Small intestine (tissue), 7 donors: ENCODE data around the gene CTBP2. TPM values are rescaled to one million over a fixed set of nuclear protein-coding genes. Genes with fewer than 3 reads are reported as not detected.

Source experiments
- DNase-seq, 2 donors: peaks; one replicate each; pipeline versions ENCODE4 v3.0.0 to v3.0.0-alpha.2; 2013
- FAIRE-seq: peaks from 2 replicates; lab custom pipeline; 2012; peaks lifted over from hg19 to GRCh38; lab: Jason Lieb, UNC
- H3K27ac ChIP-seq, 3 donors: one replicate each; pipeline ENCODE4 v1.5.1; 2013; ENCODE audit warnings: low read length in 2 of 3, mild to moderate bottlenecking in 2 of 3, control low read depth in 1 of 3, inconsistent platforms in 1 of 3, low read depth in 1 of 3, moderate library complexity in 1 of 3
- H3K27me3 ChIP-seq, 3 donors: one replicate each; pipeline ENCODE4 v1.6.1; 2013; ENCODE audit warnings: low read length in 3 of 3, inconsistent platforms in 1 of 3; ENCODE audit not compliant: control insufficient read depth in 3 of 3, insufficient read depth in 3 of 3
- H3K36me3 ChIP-seq, 3 donors: one replicate each; pipeline ENCODE4 v1.6.1; 2013; ENCODE audit warnings: low read length in 3 of 3, inconsistent platforms in 1 of 3, low read depth in 1 of 3, mild to moderate bottlenecking in 1 of 3, moderate library complexity in 1 of 3; ENCODE audit not compliant: control insufficient read depth in 3 of 3, insufficient read depth in 2 of 3
- H3K4me1 ChIP-seq, 3 donors: one replicate each; pipeline ENCODE4 v1.6.1; 2013; ENCODE audit warnings: low read length in 2 of 3, inconsistent platforms in 1 of 3, low read depth in 1 of 3, mild to moderate bottlenecking in 1 of 3, moderate library complexity in 1 of 3; ENCODE audit not compliant: control insufficient read depth in 3 of 3, insufficient read depth in 2 of 3
- H3K4me3 ChIP-seq, 3 donors: one replicate each; pipeline ENCODE4 v1.5.1; 2013; ENCODE audit warnings: low read length in 3 of 3, control low read depth in 1 of 3, inconsistent platforms in 1 of 3, low read depth in 1 of 3, mild to moderate bottlenecking in 1 of 3, moderate library complexity in 1 of 3
- H3K9me3 ChIP-seq, 2 donors: one replicate each; pipeline ENCODE4 v1.6.1; 2013; ENCODE audit warnings: low read depth in 1 of 2, low read length in 1 of 2; ENCODE audit not compliant: control insufficient read depth in 2 of 2, insufficient read depth in 1 of 2
- WGBS, 3 donors: extraction: QIAGEN DNeasy Blood & Tissue Kit; methylation state at CpG; one replicate each; pipeline ENCODE4 v1.1.7; 2013; 5-methylcytosine and 5-hydroxymethylcytosine counted together
- polyA plus RNA-seq, 4 donors: library from polyadenylated mRNA; stranded (reverse) in 3 of 4; unstranded in 1 of 4; fragments of 200-250 nt in 3 of 4; fragments of 120-200 nt in 1 of 4; gene quantifications; one replicate each; pipeline versions ENCODE4 v1.2.1 to v1.2.3, GENCODE V29; 2013
- donor health status: healthy with polysubstance abuse.
- donor health status: control.
- donor health status: control.
- donor health status: Bipolar disorder and iron deficiency.
- donor health status: healthy.

CTBP2 gene
- polyA plus RNA-seq, 4 donors: 38.1 to 56.8 (median 49.1) TPM

GRCh38 chr10:125201791-125202622, 41.6 kb upstream of the CTBP2 start:
- FAIRE-seq (no peak), DNase-seq (no peak)
- no peaks in the 10 kb centered on the region for H3K4me1 ChIP-seq
- no peaks in the 10 kb centered on the region for H3K36me3 ChIP-seq
- 86 to 91% (median 89%) methylated on average over 10 of the region's 10 CpGs for WGBS, 3 donors
- peaks cover 0 to 7% of the 10 kb centered on the region in 2 donors for H3K9me3 ChIP-seq
- H3K27me3 ChIP-seq: no peaks in the 10 kb centered on the region
- H3K4me3 ChIP-seq: no peak overlapping the region
- H3K27ac ChIP-seq: no peak overlapping the region

DNA sequence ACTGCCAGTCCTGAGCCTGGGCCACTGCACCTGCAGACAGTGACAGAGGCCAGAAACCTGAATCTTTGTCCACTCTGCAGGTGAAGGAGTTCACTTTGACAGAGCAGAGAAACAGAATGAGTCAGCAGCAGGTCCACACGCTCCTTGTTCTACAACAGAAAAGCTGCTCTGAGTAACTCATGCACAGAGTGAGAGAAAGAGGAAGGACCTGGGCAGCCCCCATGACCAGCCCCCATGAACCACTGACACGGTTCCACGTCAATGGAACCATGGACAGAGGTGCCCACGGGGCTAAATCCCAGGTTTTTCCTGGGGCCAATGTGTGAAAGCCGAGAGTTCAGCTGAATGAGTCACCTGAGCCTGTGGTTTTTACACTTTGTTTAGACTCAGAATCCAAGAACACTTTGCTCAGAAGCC, 40.8 kb upstream of the CTBP2 start:
- WGBS, 3 donors: 22 to 52% (median 44%) methylated on average over 5 of the region's 5 CpGs
- DNase-seq: peak in 1 of 2 donors; percentile 5
- no peaks in the 10 kb centered on the region for H3K36me3 ChIP-seq
- H3K27ac ChIP-seq: no peak overlapping the region
- FAIRE-seq: no peak
- H3K4me1 ChIP-seq: no peaks in the 10 kb centered on the region
- no peak overlapping the region for H3K4me3 ChIP-seq
- H3K27me3 ChIP-seq: no peaks in the 10 kb centered on the region
- H3K9me3 ChIP-seq: peaks cover 0 to 7% of the 10 kb centered on the region in 2 donors

DNA sequence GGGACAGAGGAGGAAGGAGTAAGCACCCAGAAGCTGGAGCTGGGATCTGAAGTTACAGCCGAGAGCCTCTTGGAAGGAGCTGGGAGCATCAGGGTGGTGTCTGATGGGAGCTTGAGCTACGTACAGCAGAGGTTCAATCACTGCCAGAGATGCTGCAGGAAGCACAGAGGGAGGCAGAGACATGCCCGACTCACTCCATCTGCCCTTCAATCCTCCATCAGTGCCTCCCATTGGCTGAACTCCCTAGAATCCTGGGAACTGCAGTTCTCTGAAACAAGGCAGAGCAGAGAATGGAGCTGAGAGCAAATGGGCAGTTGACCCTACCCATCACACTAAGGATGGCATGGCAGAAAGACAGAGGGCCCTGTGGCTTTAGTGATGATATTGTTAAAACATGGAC, 40.0 kb upstream of the CTBP2 start:
- Histone ChIP-seq H3K27me3 (no peaks in the 10 kb centered on the region), H3K4me1 (no peaks in the 10 kb centered on the region), H3K4me3 (no peak overlapping the region), H3K9me3 (peaks cover 0 to 7% of the 10 kb centered on the region in 2 donors), H3K36me3 (no peaks in the 10 kb centered on the region), H3K27ac (no peak overlapping the region)
- WGBS, 3 donors: 66 to 70% (median 66%) methylated on average over 3 of the region's 3 CpGs
- FAIRE-seq (no peak), DNase-seq (no peak)

DNA sequence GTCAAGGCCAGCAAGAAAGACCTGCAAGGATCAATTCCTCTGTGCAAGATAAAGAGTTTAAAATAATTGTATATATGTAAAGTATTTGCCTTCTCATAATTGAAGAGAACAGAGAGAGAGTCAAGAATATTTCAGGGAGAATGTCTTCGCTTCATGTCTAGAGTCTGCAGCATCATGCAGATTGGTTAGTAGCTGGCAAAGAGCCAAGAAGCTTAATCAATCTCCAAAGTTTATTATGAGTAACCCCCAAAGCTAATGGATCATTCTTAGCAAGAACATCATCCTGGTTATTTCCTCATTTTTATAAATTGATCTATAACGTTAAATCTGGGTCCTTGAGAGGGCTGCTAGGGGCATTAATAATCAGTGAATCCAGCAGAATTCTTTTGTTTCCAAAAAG, 38.9 kb upstream of the CTBP2 start:
- Histone ChIP-seq H3K27me3 (no peaks in the 10 kb centered on the region), H3K36me3 (no peaks in the 10 kb centered on the region), H3K4me1 (no peaks in the 10 kb centered on the region), H3K4me3 (no peak overlapping the region), H3K27ac (no peak overlapping the region), H3K9me3 (peaks cover 0 to 7% of the 10 kb centered on the region in 2 donors)
- DNase-seq (no peak), FAIRE-seq (no peak)
- WGBS, 3 donors: 68 to 75% (median 72%) methylated on average over 2 of the region's 2 CpGs

DNA sequence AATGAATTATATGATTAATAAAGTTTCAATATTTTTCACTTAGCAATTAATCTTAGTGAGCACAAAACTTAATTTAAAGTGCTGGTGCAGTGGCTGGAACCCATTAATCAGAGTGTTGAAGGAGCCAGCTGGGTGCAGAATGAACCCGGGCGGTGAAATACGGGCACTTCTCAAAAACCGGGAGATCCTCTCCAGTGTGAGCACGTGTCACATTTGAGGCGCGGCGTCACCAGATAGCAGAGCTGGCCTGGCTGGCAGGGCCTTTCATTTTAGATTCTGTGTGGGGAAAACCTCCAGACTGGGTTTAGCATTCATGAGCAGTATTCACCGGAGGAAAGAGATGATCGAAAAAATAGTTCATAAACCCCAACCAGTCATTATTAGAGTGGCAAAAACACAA, 34.5 kb upstream of the CTBP2 start:
- Histone ChIP-seq H3K4me3 (no peak overlapping the region), H3K27ac (no peak overlapping the region), H3K9me3 (peaks cover 0 to 2% of the 10 kb centered on the region in 2 donors), H3K27me3 (no peaks in the 10 kb centered on the region), H3K36me3 (no peaks in the 10 kb centered on the region), H3K4me1 (no peaks in the 10 kb centered on the region)
- DNase-seq (no peak), FAIRE-seq (no peak)
- 84 to 89% (median 84%) methylated on average over 10 of the region's 10 CpGs for WGBS, 3 donors

DNA sequence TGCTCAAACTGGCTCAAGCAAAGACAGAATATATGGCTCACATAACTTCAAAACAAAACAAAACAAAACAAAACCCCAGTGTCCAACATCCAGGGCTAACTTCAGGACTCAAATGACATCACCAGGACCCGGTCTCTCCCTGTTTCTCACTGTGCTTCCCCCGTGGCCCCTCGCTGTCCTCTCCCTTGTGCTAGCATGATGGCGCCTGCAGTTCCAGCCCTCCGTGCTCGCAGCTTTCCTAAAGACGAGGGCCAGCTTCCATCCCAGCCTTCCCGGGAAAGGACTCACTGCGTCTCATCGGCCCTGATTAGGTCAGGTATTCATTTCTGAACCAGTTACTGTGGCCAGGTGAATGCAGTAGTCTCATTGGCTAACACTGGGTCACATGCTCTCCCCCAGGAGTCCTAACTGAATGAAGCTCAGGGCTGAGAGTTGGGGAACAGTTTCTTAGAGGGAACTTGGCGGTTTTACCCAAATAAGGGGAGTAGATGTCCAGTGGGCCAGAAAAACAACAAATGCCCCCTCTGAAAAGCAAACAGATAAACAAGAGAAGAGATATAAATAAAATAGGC, 33.0 kb upstream of the CTBP2 start:
- Histone ChIP-seq H3K36me3 (no peaks in the 10 kb centered on the region), H3K27me3 (no peaks in the 10 kb centered on the region), H3K9me3 (no peaks in the 10 kb centered on the region), H3K27ac (no peak overlapping the region), H3K4me3 (no peak overlapping the region), H3K4me1 (no peaks in the 10 kb centered on the region)
- DNase-seq (no peak), FAIRE-seq (no peak)
- 90 to 92% (median 91%) methylated on average over 11 of the region's 11 CpGs for WGBS, 3 donors

- H3K27me3 ChIP-seq: no peaks in the 10 kb centered on the region
- 84 to 90% (median 85%) methylated on average over 12 of the region's 12 CpGs for WGBS, 3 donors
- no peak for FAIRE-seq
- DNase-seq: no peak
- no peaks in the 10 kb centered on the region for H3K9me3 ChIP-seq
- H3K4me3 ChIP-seq: no peak overlapping the region
- no peaks in the 10 kb centered on the region for H3K36me3 ChIP-seq
- H3K4me1 ChIP-seq: no peaks in the 10 kb centered on the region
- H3K27ac ChIP-seq: no peak overlapping the region
Observed at GRCh38 chr10:125192620-125193019, 32.3 kb upstream of the CTBP2 start.

GRCh38 chr10:125192005-125192404, 31.6 kb upstream of the CTBP2 start:
- Histone ChIP-seq H3K4me1 (no peaks in the 10 kb centered on the region), H3K9me3 (no peaks in the 10 kb centered on the region), H3K27ac (no peak overlapping the region), H3K4me3 (no peak overlapping the region), H3K36me3 (no peaks in the 10 kb centered on the region), H3K27me3 (no peaks in the 10 kb centered on the region)
- FAIRE-seq (no peak), DNase-seq (no peak)
- WGBS, 3 donors: 87 to 93% (median 89%) methylated on average over 9 of the region's 9 CpGs
